Ishikawa (cell line): Measurements from ENCODE around the gene STK26.

Experiments used
- CEBPB ChIP-seq: IDR thresholded peaks from 2 replicates; pipeline ENCODE4 v1.6.1; 2012
- CREB1 ChIP-seq: IDR thresholded peaks from 2 replicates; pipeline ENCODE4 v1.6.1; 2012; ENCODE audit warnings: low read depth
- EGR1 ChIP-seq: IDR thresholded peaks from 2 replicates; pipeline ENCODE4 v1.6.1; 2012
- EP300 ChIP-seq: IDR thresholded peaks from 2 replicates; pipeline ENCODE4 v1.6.1; 2012; ENCODE audit warnings: borderline replicate concordance
- FOXM1 ChIP-seq: IDR thresholded peaks from 2 replicates; pipeline ENCODE4 v1.6.1; 2012; ENCODE audit warnings: low read depth, borderline replicate concordance
- NFIC ChIP-seq: IDR thresholded peaks from 2 replicates; pipeline ENCODE4 v1.6.1; 2012
- RAD21 ChIP-seq: IDR thresholded peaks from 2 replicates; pipeline ENCODE4 v1.6.1; 2012; ENCODE audit warnings: low read depth
- TAF1 ChIP-seq: IDR thresholded peaks from 2 replicates; pipeline ENCODE4 v1.6.1; 2012; ENCODE audit warnings: low read depth, mild to moderate bottlenecking
- TCF12 ChIP-seq: IDR thresholded peaks from 2 replicates; pipeline ENCODE4 v1.6.1; 2012; ENCODE audit warnings: low read depth
- TEAD4 ChIP-seq: IDR thresholded peaks from 2 replicates; pipeline ENCODE4 v1.6.1; 2012
- USF1 ChIP-seq: IDR thresholded peaks from 2 replicates; pipeline ENCODE4 v1.6.1; 2012
- YY1 ChIP-seq: IDR thresholded peaks from 2 replicates; pipeline ENCODE4 v1.6.1; 2012; ENCODE audit warnings: low read depth
- ZBTB7A ChIP-seq: IDR thresholded peaks from 2 replicates; pipeline ENCODE4 v1.6.1; 2012; ENCODE audit warnings: low read depth
- TF ChIP-seq, protein P1 (sequence below): IDR thresholded peaks from 2 replicates; pipeline ENCODE4 v1.6.1; 2012
- TF ChIP-seq, protein P2 (sequence below): IDR thresholded peaks from 2 replicates; pipeline ENCODE4 v1.6.1; 2012; ENCODE audit warnings: low read depth, mild to moderate bottlenecking

The STK26 gene

GRCh38 chrX:132045456-132045855, 22.4 kb downstream of the STK26 start:
- no peak for TF ChIP-seq ZBTB7A
- TF ChIP-seq, protein P1, sequence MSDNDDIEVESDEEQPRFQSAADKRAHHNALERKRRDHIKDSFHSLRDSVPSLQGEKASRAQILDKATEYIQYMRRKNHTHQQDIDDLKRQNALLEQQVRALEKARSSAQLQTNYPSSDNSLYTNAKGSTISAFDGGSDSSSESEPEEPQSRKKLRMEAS, result no peak
- TF ChIP-seq FOXM1, result no peak
- no peak for TF ChIP-seq TAF1

DNA sequence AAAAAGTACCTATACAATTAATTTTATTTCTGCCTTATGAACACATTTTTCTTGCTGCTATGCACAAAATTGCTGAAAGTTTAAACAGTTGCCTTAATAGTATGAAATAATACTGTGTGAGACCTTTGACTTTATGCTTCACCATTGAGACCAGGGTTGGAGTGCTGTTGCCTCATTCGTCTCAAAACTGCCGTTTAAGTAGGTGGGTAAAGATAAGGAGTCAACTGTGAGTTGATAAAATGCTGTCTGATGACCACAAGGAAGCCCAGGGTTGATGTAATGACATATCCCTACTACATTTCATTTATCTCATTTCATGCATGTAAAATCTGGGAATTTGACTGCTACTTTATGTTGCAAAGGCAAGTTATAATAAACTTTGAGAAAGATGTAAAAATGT, 23.4 kb downstream of the STK26 start:
- no peak for TF ChIP-seq USF1

GRCh38 chrX:132058050-132058449, 34.9 kb downstream of the STK26 start:
- TF ChIP-seq TCF12, result no peak
- TF ChIP-seq CEBPB, result no peak
- no peak for TF ChIP-seq ZBTB7A
- TF ChIP-seq, protein P1, result no peak
- no peak for TF ChIP-seq USF1
- no peak for TF ChIP-seq FOXM1
- TF ChIP-seq, protein P2, sequence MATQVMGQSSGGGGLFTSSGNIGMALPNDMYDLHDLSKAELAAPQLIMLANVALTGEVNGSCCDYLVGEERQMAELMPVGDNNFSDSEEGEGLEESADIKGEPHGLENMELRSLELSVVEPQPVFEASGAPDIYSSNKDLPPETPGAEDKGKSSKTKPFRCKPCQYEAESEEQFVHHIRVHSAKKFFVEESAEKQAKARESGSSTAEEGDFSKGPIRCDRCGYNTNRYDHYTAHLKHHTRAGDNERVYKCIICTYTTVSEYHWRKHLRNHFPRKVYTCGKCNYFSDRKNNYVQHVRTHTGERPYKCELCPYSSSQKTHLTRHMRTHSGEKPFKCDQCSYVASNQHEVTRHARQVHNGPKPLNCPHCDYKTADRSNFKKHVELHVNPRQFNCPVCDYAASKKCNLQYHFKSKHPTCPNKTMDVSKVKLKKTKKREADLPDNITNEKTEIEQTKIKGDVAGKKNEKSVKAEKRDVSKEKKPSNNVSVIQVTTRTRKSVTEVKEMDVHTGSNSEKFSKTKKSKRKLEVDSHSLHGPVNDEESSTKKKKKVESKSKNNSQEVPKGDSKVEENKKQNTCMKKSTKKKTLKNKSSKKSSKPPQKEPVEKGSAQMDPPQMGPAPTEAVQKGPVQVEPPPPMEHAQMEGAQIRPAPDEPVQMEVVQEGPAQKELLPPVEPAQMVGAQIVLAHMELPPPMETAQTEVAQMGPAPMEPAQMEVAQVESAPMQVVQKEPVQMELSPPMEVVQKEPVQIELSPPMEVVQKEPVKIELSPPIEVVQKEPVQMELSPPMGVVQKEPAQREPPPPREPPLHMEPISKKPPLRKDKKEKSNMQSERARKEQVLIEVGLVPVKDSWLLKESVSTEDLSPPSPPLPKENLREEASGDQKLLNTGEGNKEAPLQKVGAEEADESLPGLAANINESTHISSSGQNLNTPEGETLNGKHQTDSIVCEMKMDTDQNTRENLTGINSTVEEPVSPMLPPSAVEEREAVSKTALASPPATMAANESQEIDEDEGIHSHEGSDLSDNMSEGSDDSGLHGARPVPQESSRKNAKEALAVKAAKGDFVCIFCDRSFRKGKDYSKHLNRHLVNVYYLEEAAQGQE, result no peak
- no peak for TF ChIP-seq TAF1
- TF ChIP-seq YY1, result no peak
- TF ChIP-seq EP300, result no peak
- TF ChIP-seq EGR1, result no peak
- TF ChIP-seq NFIC, result no peak
- TF ChIP-seq CREB1, result no peak

DNA sequence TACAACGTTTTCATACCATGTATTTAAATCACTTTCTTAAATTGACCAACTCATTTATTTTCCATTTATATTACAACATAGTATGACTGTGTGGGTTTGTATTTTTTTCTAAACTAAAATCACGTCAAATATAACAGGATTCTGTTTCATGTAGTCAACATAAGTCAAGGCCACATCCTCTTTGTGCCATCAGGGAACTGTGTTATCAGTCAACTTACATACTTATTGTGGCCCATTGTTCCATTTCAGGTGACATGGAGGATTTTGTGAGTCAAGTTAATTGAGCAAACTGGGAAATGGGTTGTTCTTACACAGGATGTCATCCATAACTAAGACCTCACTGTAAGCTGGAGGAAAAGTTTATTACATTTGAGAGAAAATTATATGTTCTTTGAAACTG, 35.9 kb downstream of the STK26 start:
- TF ChIP-seq CREB1 (no peak), EP300 (no peak), CEBPB (no peak), TCF12 (no peak)
- TF ChIP-seq, protein P1, result no peak

GRCh38 chrX:132059973-132060540, 37.0 kb downstream of the STK26 start:
- no peak for TF ChIP-seq ZBTB7A
- TF ChIP-seq YY1, result no peak
- TF ChIP-seq, protein P1, result no peak
- no peak for TF ChIP-seq TEAD4
- no peak for TF ChIP-seq NFIC
- TF ChIP-seq TCF12, result no peak
- TF ChIP-seq CEBPB, result no peak
- no peak for TF ChIP-seq TAF1
- TF ChIP-seq, protein P2, result no peak
- TF ChIP-seq USF1, result no peak
- TF ChIP-seq FOXM1, result no peak
- no peak for TF ChIP-seq RAD21
- no peak for TF ChIP-seq EGR1
- TF ChIP-seq EP300, result no peak
- TF ChIP-seq CREB1, result no peak

DNA sequence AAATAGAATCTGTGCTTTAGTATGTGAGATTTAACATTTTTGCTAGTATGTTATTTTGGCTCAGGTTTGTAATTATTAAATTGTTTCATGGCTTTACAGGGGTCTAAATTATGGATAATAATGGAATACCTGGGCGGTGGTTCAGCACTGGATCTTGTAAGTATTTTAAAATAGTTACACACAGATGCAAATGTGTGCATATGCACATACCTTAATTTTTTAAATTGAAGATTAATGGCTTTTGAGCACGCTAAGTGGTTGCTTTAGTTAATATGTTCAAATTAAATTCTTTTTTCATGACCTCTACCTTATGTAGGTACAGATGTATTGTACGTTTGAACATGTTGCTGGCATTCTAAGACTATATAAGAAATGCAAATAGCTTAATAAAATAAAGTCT, 40.2 kb downstream of the STK26 start:
- no peak for TF ChIP-seq NFIC
- no peak for TF ChIP-seq CEBPB
- TF ChIP-seq FOXM1, result no peak
- TF ChIP-seq CREB1, result no peak
- TF ChIP-seq TCF12, result no peak
